Adrenal gland (tissue), 12 donors: ENCODE measurements around the gene GPC6. TPM values are rescaled to one million over a fixed set of nuclear protein-coding genes. Genes with fewer than 3 reads are reported as not detected.

ENCODE experiments used
- DNase-seq, 7 donors: peaks; one replicate each; pipeline ENCODE4 v3.0.0-alpha.2; 2019 to 2020
- H3K27ac ChIP-seq, 5 donors: fragments of 200-600 bp; sonication (generic) in 4 of 5; 1 replicate in 3 of 5; 2 replicates in 2 of 5; pipeline versions ENCODE4 v1.5.1 to v1.8.0; 2016 to 2020; ENCODE audit warnings: mild to moderate bottlenecking in 1 of 5
- H3K27me3 ChIP-seq: fragments of 200-600 bp; 2 replicates; pipeline ENCODE4 v1.8.0; 2021
- H3K36me3 ChIP-seq, 2 donors: fragments of 200-600 bp; replicated peaks in 1 of 2; 1 replicate in 1 of 2; 2 replicates in 1 of 2; pipeline versions ENCODE4 v1.5.1 to v1.8.0; 2018 to 2022
- H3K4me1 ChIP-seq, 2 donors: fragments of 200-600 bp; replicated peaks in 1 of 2; 1 replicate in 1 of 2; 2 replicates in 1 of 2; pipeline versions ENCODE4 v1.5.1 to v1.8.0; 2018 to 2021
- H3K4me3 ChIP-seq, 4 donors: fragments of 200-600 bp; sonication (generic) in 3 of 4; one replicate each; pipeline ENCODE4 v1.5.1; 2016 to 2018
- H3K9me3 ChIP-seq, 3 donors: fragments of 200-600 bp; sonication (generic) in 1 of 3; replicated peaks in 1 of 3; 1 replicate in 2 of 3; 2 replicates in 1 of 3; pipeline versions ENCODE4 v1.5.1 to v1.8.0; 2016 to 2021
- CTCF ChIP-seq, 6 experiments: fragments of 450-650 bp in 4 of 6; fragments of 200-600 bp in 2 of 6; sonication (generic) in 1 of 6; IDR thresholded peaks; 1 replicate in 5 of 6; 2 replicates in 1 of 6; pipeline versions ENCODE4 v1.5.1 to v1.8.0; 2016 to 2021; ENCODE audit warnings: antibody characterized with exemption in 6 of 6, mild to moderate bottlenecking in 2 of 6, moderate library complexity in 1 of 6
- POLR2A ChIP-seq, 2 donors: fragments of 450-650 bp; IDR thresholded peaks; one replicate each; pipeline ENCODE4 v1.6.1; 2017; ENCODE audit warnings: antibody characterized with exemption in 2 of 2, mild to moderate bottlenecking in 2 of 2, moderate library complexity in 1 of 2
- WGBS, 4 donors: extraction: QIAGEN DNeasy Blood & Tissue Kit in 2 of 4; methylation state at CpG; one replicate each; pipeline versions ENCODE4 v1.1.5 to v1.1.7; 2013 to 2017; 5-methylcytosine and 5-hydroxymethylcytosine counted together
- intact Hi-C, 2 donors: fragments of 100-400 bp; cut with DNase I; formaldehyde crosslinking; loops; one replicate each; pipeline versions ENCODE4 v1.14.1 to v1.15.0; 2022 to 2023
- polyA plus RNA-seq, 3 donors: library from polyadenylated mRNA; stranded (reverse); fragments of 200-250 nt in 2 of 3; fragments of 350-450 nt in 1 of 3; fragmentation: Illumina TruSeq in 1 of 3; extraction: RNeasy Lipid Tissue Mini Kit (QIAGEN cat#74804) in 1 of 3; gene quantifications; one replicate each; pipeline ENCODE4 v1.2.3, GENCODE V29; 2013 to 2014
- total RNA-seq, 9 donors: library from RNA; depleted of rRNA in 4 of 9; stranded (reverse); fragments of >200 nt in 4 of 9; fragments of 120-200 nt in 1 of 9; fragmentation: NEBNext Ultra II Directional in 1 of 9; extraction: Animal tissue kit (Norgen Biotek cat#: 25700) in 1 of 9; gene quantifications; one replicate each; pipeline versions ENCODE4 v1.1.0 to v1.2.4, GENCODE V29; 2013 to 2023
- donor health status: healthy with polysubstance abuse.
- donor health status: Bipolar disorder and iron deficiency.
- donor health status: DM: yes; HTN: yes; CAD: no.
- donor health status: DM: no; HTN: no; CAD: no.
- donor health status: DM: no; HTN: no; CAD: no.
- donor health status: DM: yes; HTN: yes; CAD: no.

Gene GPC6
- total and polyA plus RNA-seq, 12 donors = 0.37 to 62.3 (median 2.5) TPM

DNA sequence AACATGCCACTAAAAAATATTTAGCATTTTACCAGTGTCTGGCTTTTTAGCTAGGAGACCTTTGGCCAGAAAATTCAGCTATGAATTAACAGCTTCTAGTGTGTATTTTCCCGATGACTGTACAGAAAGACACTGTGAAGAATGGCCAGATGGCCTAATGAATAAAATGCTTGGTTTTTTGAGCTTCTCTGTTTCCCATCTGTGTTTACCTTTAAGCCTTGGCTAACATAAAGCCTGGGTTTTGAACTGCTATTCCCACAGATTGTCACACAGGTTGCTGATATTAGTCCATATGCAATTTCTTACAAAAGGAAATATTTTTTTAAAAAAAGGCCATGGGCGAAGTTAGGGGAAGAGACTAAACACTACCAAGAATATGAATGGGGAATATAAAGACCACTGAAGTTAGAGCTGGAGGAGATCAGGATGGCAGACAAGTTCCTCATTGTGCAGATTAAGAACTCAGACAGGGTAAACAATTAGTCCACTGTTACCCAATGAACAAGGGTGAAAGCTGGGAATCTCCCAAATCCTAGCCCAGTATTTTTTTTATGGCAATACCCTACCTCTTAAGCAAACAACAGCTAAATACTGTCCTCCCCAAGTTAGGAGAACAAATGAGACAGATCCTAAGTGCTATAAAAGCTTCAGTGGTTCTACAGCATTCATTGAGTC lies 1157.8 kb downstream of the GPC6 start:
- H3K36me3 ChIP-seq = no peaks in the 10 kb centered on the region
- H3K9me3 ChIP-seq = no peaks in the 10 kb centered on the region
- H3K27me3 ChIP-seq = no peaks in the 10 kb centered on the region
- intact Hi-C loops = no loop called here
- no peak overlapping the region for H3K27ac ChIP-seq
- 83 to 87% (median 85%) methylated on average over 2 of the region's 2 CpGs for WGBS, 4 donors
- no peak for DNase-seq
- no peaks in the 10 kb centered on the region for H3K4me1 ChIP-seq
- no peak for TF ChIP-seq POLR2A (IDR thresholded peaks at IDR 0.05)
- TF ChIP-seq CTCF (IDR thresholded peaks at IDR 0.05) = no peak
- no peak overlapping the region for H3K4me3 ChIP-seq

DNA sequence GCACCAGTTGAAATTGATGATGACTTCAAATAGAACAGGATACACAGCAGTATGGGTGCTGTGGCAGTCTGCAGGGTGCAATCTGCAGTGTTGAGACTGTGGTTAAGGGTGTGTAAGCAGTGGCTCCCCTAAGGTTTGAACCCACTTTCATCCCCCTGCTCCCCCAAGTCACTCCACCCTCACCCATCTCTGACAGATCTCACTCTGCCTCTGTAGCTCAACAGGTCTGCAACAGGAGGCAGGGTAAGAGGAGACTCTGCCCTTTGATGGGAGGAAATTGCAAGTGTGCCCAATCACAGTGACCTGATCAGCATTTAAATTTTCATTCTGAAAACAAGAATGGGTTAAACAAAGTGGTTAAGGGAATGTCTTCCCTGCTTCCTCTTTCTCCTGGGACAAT lies 1160.4 kb downstream of the GPC6 start:
- no peak for TF ChIP-seq CTCF (IDR thresholded peaks at IDR 0.05)
- TF ChIP-seq POLR2A (IDR thresholded peaks at IDR 0.05) = no peak
- no peak for DNase-seq
- no peak overlapping the region for H3K4me3 ChIP-seq
- H3K36me3 ChIP-seq = no peaks in the 10 kb centered on the region
- no peaks in the 10 kb centered on the region for H3K9me3 ChIP-seq
- H3K4me1 ChIP-seq = no peaks in the 10 kb centered on the region
- H3K27ac ChIP-seq = no peak overlapping the region
- intact Hi-C loops = no loop called here
- H3K27me3 ChIP-seq = no peaks in the 10 kb centered on the region

DNA sequence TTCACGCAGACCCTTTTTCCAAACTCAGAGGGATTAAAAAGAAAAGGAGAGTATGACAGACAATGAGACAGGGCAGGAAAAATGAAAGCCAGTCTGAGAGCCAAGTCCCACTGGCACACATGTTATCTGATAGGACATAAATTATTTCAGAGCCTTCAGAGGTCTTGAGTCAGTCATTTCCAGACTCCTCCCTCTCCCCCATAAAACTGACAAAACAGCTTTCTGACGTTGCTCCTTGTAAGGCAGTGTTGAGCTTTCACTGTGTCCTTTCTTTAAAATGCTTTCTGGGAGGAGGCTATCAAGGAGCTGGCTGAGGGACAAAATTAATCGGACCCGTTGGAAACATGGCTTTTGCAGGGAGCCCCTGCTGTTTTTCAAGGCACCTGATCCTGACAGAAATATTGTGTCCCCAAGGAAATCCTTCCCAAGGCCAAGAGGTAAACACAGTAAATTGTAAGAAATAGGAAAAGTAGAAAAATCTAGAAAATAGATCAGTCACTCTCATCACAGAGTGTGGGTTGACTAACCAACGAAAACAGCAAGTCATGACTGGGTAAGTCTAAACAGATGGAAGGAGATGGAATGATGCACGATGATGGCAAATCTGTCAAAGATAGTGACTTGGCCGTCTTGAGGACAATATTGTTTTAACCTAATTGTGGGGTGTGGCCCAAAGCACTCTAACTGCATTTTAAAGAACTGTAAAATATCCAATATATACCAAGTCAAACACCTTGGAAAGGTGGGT lies 1163.2 kb downstream of the GPC6 start:
- intact Hi-C loops = no loop called here
- DNase-seq = no peak
- TF ChIP-seq CTCF (IDR thresholded peaks at IDR 0.05) = no peak
- no peak for TF ChIP-seq POLR2A (IDR thresholded peaks at IDR 0.05)
- no peak overlapping the region for H3K4me3 ChIP-seq
- no peaks in the 10 kb centered on the region for H3K36me3 ChIP-seq
- no peaks in the 10 kb centered on the region for H3K4me1 ChIP-seq
- H3K27ac ChIP-seq = no peak overlapping the region
- H3K9me3 ChIP-seq = no peaks in the 10 kb centered on the region
- WGBS, 4 donors = 54 to 68% (median 64%) methylated on average over 7 of the region's 7 CpGs
- H3K27me3 ChIP-seq = no peaks in the 10 kb centered on the region

- no peaks in the 10 kb centered on the region for H3K4me1 ChIP-seq
- 60 to 75% (median 66%) methylated on average over 2 of the region's 2 CpGs for WGBS, 4 donors
- no peaks in the 10 kb centered on the region for H3K9me3 ChIP-seq
- H3K4me3 ChIP-seq = no peak overlapping the region
- no peak overlapping the region for H3K27ac ChIP-seq
- H3K27me3 ChIP-seq = no peaks in the 10 kb centered on the region
- TF ChIP-seq CTCF (IDR thresholded peaks at IDR 0.05) = no peak
- TF ChIP-seq POLR2A (IDR thresholded peaks at IDR 0.05) = no peak
- H3K36me3 ChIP-seq = no peaks in the 10 kb centered on the region
- intact Hi-C loops = no loop called here
- no peak for DNase-seq
Measured at GRCh38 chr13:94390881-94391280, 1164.3 kb downstream of the GPC6 start.
